ENCODE data around the gene FHL1.

Gene FHL1

GRCh38 chrX:136259543-136259942 lies 112.2 kb downstream of the FHL1 start:
- Histone ChIP-seq H3K4me1 (ENCODE audit: control insufficient read depth in 1 of 2, insufficient read depth in 2 of 2, low read length in 2 of 2) (peaks cover 3 to 9% of the 10 kb centered on the region in 2 donors), H3K36me3 (ENCODE audit: control insufficient read depth in 1 of 2, insufficient read depth in 2 of 2, low read length in 2 of 2) (no peaks in the 10 kb centered on the region), H3K27ac (ENCODE audit: low read length) (peak overlapping the region; percentile 14), H3K9me3 (ENCODE audit: control insufficient read depth in 1 of 2, low read length in 2 of 2) (no peaks in the 10 kb centered on the region), H3K4me3 (ENCODE audit: low read depth in 1 of 2, low read length in 2 of 2) (no peak overlapping the region), H3K27me3 (ENCODE audit: low read depth, low read length) (no peaks in the 10 kb centered on the region)

GRCh38 chrX:136260776-136261175 lies 113.4 kb downstream of the FHL1 start:
- Histone ChIP-seq H3K4me1 (ENCODE audit: control insufficient read depth in 1 of 2, insufficient read depth in 2 of 2, low read length in 2 of 2) (peaks cover 3 to 9% of the 10 kb centered on the region in 2 donors), H3K9me3 (ENCODE audit: control insufficient read depth in 1 of 2, low read length in 2 of 2) (no peaks in the 10 kb centered on the region), H3K27me3 (ENCODE audit: low read depth, low read length) (no peaks in the 10 kb centered on the region), H3K27ac (ENCODE audit: low read length) (no peak overlapping the region), H3K4me3 (ENCODE audit: low read depth in 1 of 2, low read length in 2 of 2) (no peak overlapping the region), H3K36me3 (ENCODE audit: control insufficient read depth in 1 of 2, insufficient read depth in 2 of 2, low read length in 2 of 2) (no peaks in the 10 kb centered on the region)

Measured in muscle layer of duodenum (tissue), 2 donors.